ENCODE measurements around the gene GHRL. TPM values are rescaled to one million over a fixed set of nuclear protein-coding genes. Genes with fewer than 3 reads are reported as not detected.

GHRL gene
- total and polyA plus RNA-seq, 9 donors, result 0.39 to 3.7 (median 0.76) TPM

GRCh38 chr3:10327592-10327991 lies 34.8 kb upstream of the GHRL start:
- Histone ChIP-seq H3K4me3 (ENCODE audit: low read length) (no peak overlapping the region), H3K27ac (ENCODE audit: low read length) (no peak overlapping the region), H3K36me3 (ENCODE audit: control insufficient read depth, insufficient read depth, low read length) (no peaks in the 10 kb centered on the region), H3K9me3 (replicated peaks; ENCODE audit: control insufficient read depth, low read depth, low read length) (no peaks in the 10 kb centered on the region), H3K27me3 (ENCODE audit: control insufficient read depth, insufficient read depth, low read length) (peaks cover 43% of the 10 kb centered on the region), H3K4me1 (ENCODE audit: control insufficient read depth, insufficient read depth, low read length) (no peaks in the 10 kb centered on the region)
- 56% methylated on average over 9 of the region's 10 CpGs for WGBS (ENCODE audit: insufficient coverage)
- no peak for DNase-seq

DNA sequence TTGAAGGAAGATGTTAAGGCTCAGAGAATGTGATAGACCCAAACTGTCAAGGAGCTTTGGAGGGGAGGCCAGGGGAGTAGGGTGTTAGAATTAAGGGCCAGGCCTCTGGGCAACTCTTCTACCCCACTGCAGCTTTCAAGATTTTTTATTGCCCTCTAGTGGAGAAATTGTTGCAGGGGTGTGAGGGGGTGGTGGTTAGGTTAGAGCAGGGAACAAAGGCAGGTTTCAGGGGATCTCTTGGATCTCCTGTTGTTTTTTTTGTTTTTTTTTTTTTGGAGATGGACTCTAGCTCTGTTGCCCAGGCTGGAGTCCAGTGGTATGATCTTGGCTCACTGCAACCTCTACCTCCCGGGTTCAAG lies 29.6 kb upstream of the GHRL start:
- DNase-seq, result no peak
- WGBS (ENCODE audit: insufficient coverage), result no CpG with 5 or more reads among the region's 1 CpG
- H3K9me3 ChIP-seq (replicated peaks; ENCODE audit: control insufficient read depth, low read depth, low read length), result no peaks in the 10 kb centered on the region

GRCh38 chr3:10321630-10322351 lies 29.0 kb upstream of the GHRL start:
- Histone ChIP-seq H3K4me3 (ENCODE audit: low read length) (no peak overlapping the region), H3K4me1 (ENCODE audit: control insufficient read depth, insufficient read depth, low read length) (peaks cover 13% of the 10 kb centered on the region), H3K9me3 (replicated peaks; ENCODE audit: control insufficient read depth, low read depth, low read length) (no peaks in the 10 kb centered on the region), H3K36me3 (ENCODE audit: control insufficient read depth, insufficient read depth, low read length) (peaks cover 22% of the 10 kb centered on the region), H3K27me3 (ENCODE audit: control insufficient read depth, insufficient read depth, low read length) (peaks cover 5% of the 10 kb centered on the region), H3K27ac (ENCODE audit: low read length) (no peak overlapping the region)
- 87% methylated on average over 3 of the region's 8 CpGs for WGBS (ENCODE audit: insufficient coverage)
- DNase-seq, result no peak

More for the DNA sequence above, 29.6 kb upstream of the GHRL start:
- Histone ChIP-seq H3K4me3 (ENCODE audit: low read length) (no peak overlapping the region), H3K27ac (ENCODE audit: low read length) (no peak overlapping the region), H3K4me1 (ENCODE audit: control insufficient read depth, insufficient read depth, low read length) (peaks cover 13% of the 10 kb centered on the region), H3K27me3 (ENCODE audit: control insufficient read depth, insufficient read depth, low read length) (peaks cover 5% of the 10 kb centered on the region), H3K36me3 (ENCODE audit: control insufficient read depth, insufficient read depth, low read length) (peaks cover 17% of the 10 kb centered on the region)

GRCh38 chr3:10320320-10320677 lies 27.6 kb upstream of the GHRL start:
- no peak for DNase-seq
- peaks cover 33% of the 10 kb centered on the region for H3K36me3 ChIP-seq (ENCODE audit: control insufficient read depth, insufficient read depth, low read length)
- peaks cover 13% of the 10 kb centered on the region for H3K4me1 ChIP-seq (ENCODE audit: control insufficient read depth, insufficient read depth, low read length)
- H3K27ac ChIP-seq (ENCODE audit: low read length), result peak overlapping the region; percentile 88
- no peaks in the 10 kb centered on the region for H3K9me3 ChIP-seq (replicated peaks; ENCODE audit: control insufficient read depth, low read depth, low read length)
- peak overlapping the region; percentile 95 for H3K4me3 ChIP-seq (ENCODE audit: low read length)
- no peaks in the 10 kb centered on the region for H3K27me3 ChIP-seq (ENCODE audit: control insufficient read depth, insufficient read depth, low read length)
- no CpG with 5 or more reads among the region's 9 CpGs for WGBS (ENCODE audit: insufficient coverage)

GRCh38 chr3:10319804-10320203 lies 27.1 kb upstream of the GHRL start:
- peak overlapping the region; percentile 95 for H3K4me3 ChIP-seq (ENCODE audit: low read length)
- H3K9me3 ChIP-seq (replicated peaks; ENCODE audit: control insufficient read depth, low read depth, low read length), result no peaks in the 10 kb centered on the region
- H3K27me3 ChIP-seq (ENCODE audit: control insufficient read depth, insufficient read depth, low read length), result no peaks in the 10 kb centered on the region
- no peak overlapping the region for H3K27ac ChIP-seq (ENCODE audit: low read length)
- peaks cover 13% of the 10 kb centered on the region for H3K4me1 ChIP-seq (ENCODE audit: control insufficient read depth, insufficient read depth, low read length)
- H3K36me3 ChIP-seq (ENCODE audit: control insufficient read depth, insufficient read depth, low read length), result peaks cover 37% of the 10 kb centered on the region
- 0% methylated on average over 1 of the region's 3 CpGs for WGBS (ENCODE audit: insufficient coverage)
- no peak for DNase-seq

DNA sequence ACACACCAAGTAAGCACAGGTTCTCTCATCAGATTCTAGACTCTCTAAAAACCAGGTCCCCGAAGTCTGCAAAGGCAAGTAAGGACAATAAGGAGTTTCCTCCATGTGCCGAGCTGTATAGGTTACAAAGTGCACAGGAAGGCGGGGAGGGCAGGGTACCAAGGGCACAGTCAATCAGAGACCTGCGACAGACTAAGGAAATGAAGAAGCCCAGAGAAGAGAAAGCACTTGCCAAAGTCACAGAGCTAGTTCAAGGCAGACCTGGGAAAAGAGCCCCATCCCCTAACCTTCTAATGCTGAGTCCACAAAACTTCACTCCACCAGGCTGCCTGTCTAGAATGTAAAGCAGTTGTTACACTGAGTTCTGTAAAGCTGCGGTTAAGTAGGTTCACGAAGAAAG lies 26.5 kb upstream of the GHRL start:
- H3K4me1 ChIP-seq (ENCODE audit: control insufficient read depth, insufficient read depth, low read length), result peaks cover 13% of the 10 kb centered on the region
- WGBS (ENCODE audit: insufficient coverage), result 75% methylated on average over 2 of the region's 6 CpGs
- no peak overlapping the region for H3K27ac ChIP-seq (ENCODE audit: low read length)
- peak overlapping the region; percentile 8 for H3K4me3 ChIP-seq (ENCODE audit: low read length)
- no peaks in the 10 kb centered on the region for H3K9me3 ChIP-seq (replicated peaks; ENCODE audit: control insufficient read depth, low read depth, low read length)
- H3K36me3 ChIP-seq (ENCODE audit: control insufficient read depth, insufficient read depth, low read length), result peaks cover 42% of the 10 kb centered on the region
- H3K27me3 ChIP-seq (ENCODE audit: control insufficient read depth, insufficient read depth, low read length), result no peaks in the 10 kb centered on the region
- DNase-seq, result no peak

DNA sequence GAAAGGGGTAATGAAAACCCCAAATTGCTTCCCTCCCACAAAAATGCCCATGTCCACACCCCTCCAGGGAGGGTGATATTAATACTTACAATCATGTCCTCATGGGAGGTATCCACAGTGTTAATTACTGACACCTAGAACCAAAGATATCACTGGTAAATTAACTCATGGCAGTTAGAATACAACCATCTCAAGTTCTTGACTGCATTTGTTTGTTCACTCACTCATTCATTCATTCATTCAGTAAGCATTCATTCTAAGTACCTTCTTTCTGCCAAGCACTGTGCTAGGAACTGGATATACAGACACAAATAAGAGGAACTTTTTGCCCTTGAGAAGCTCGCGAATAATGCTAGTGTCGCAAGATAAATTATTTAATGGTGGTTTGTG lies 25.2 kb upstream of the GHRL start:
- Histone ChIP-seq H3K9me3 (replicated peaks; ENCODE audit: control insufficient read depth, low read depth, low read length) (no peaks in the 10 kb centered on the region), H3K27ac (ENCODE audit: low read length) (no peak overlapping the region), H3K4me3 (ENCODE audit: low read length) (no peak overlapping the region), H3K36me3 (ENCODE audit: control insufficient read depth, insufficient read depth, low read length) (peaks cover 54% of the 10 kb centered on the region), H3K27me3 (ENCODE audit: control insufficient read depth, insufficient read depth, low read length) (no peaks in the 10 kb centered on the region), H3K4me1 (ENCODE audit: control insufficient read depth, insufficient read depth, low read length) (peaks cover 13% of the 10 kb centered on the region)
- no peak for DNase-seq
- WGBS (ENCODE audit: insufficient coverage), result 97% methylated on average over 3 of the region's 3 CpGs

- no peaks in the 10 kb centered on the region for H3K27me3 ChIP-seq (ENCODE audit: control insufficient read depth, insufficient read depth, low read length)
- no peak for DNase-seq
- no peaks in the 10 kb centered on the region for H3K9me3 ChIP-seq (replicated peaks; ENCODE audit: control insufficient read depth, low read depth, low read length)
- H3K4me3 ChIP-seq (ENCODE audit: low read length), result no peak overlapping the region
- H3K27ac ChIP-seq (ENCODE audit: low read length), result no peak overlapping the region
- H3K36me3 ChIP-seq (ENCODE audit: control insufficient read depth, insufficient read depth, low read length), result peaks cover 59% of the 10 kb centered on the region
- H3K4me1 ChIP-seq (ENCODE audit: control insufficient read depth, insufficient read depth, low read length), result peaks cover 13% of the 10 kb centered on the region
- WGBS (ENCODE audit: insufficient coverage), result 80% methylated on average over 1 of the region's 4 CpGs
Measured at GRCh38 chr3:10317311-10317960, 24.7 kb upstream of the GHRL start.

- H3K27ac ChIP-seq (ENCODE audit: low read length), result no peak overlapping the region
- 93% methylated on average over 4 of the region's 4 CpGs for WGBS (ENCODE audit: insufficient coverage)
Measured at GRCh38 chr3:10315771-10316344, 23.1 kb upstream of the GHRL start.

DNA sequence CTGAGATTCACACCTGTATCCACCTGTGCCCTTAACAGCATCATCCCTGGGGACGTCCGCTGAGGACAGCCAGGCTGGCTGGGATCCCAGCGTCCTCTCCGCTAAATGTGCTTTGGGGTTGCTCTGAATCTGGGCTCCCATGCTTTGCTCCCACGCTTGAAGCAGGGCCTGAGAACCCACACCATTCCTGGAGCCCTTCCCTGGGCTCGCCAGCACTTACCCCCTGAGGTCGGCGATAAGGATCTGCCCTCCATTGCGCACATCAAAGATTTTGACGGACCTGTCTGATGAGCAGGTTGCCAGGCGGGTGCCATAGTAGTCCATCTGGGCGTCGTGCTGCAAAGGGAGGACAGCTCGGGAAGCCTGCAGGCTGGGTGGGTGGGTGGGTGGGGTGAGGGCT lies 22.4 kb upstream of the GHRL start:
- 95% methylated on average over 8 of the region's 14 CpGs for WGBS (ENCODE audit: insufficient coverage)

More at GRCh38 chr3:10315771-10316344, 23.1 kb upstream of the GHRL start:
- H3K27me3 ChIP-seq (ENCODE audit: control insufficient read depth, insufficient read depth, low read length), result no peaks in the 10 kb centered on the region
- H3K9me3 ChIP-seq (replicated peaks; ENCODE audit: control insufficient read depth, low read depth, low read length), result no peaks in the 10 kb centered on the region
- peaks cover 75% of the 10 kb centered on the region for H3K36me3 ChIP-seq (ENCODE audit: control insufficient read depth, insufficient read depth, low read length)
- no peak overlapping the region for H3K4me3 ChIP-seq (ENCODE audit: low read length)
- DNase-seq, result no peak
- H3K4me1 ChIP-seq (ENCODE audit: control insufficient read depth, insufficient read depth, low read length), result peaks cover 13% of the 10 kb centered on the region

More for the DNA sequence above, 22.4 kb upstream of the GHRL start:
- Histone ChIP-seq H3K9me3 (replicated peaks; ENCODE audit: control insufficient read depth, low read depth, low read length) (no peaks in the 10 kb centered on the region), H3K4me1 (ENCODE audit: control insufficient read depth, insufficient read depth, low read length) (peaks cover 11% of the 10 kb centered on the region), H3K27ac (ENCODE audit: low read length) (no peak overlapping the region), H3K27me3 (ENCODE audit: control insufficient read depth, insufficient read depth, low read length) (no peaks in the 10 kb centered on the region), H3K36me3 (ENCODE audit: control insufficient read depth, insufficient read depth, low read length) (peaks cover 77% of the 10 kb centered on the region), H3K4me3 (ENCODE audit: low read length) (no peak overlapping the region)
- DNase-seq, result no peak
